HG03097 (cell line): Measurements from ENCODE around the gene GTF3C1.
A peak's percentile ranks its signal among the peaks of the same experiment; 100 is the strongest.
"Not testable (repeated sequence)": the region's sequence is repeated elsewhere in the genome, so short reads cannot be mapped to it uniquely, and the experiment has no call there.

Experiments used
- ATAC-seq: cut with Tn5 transposase; IDR thresholded peaks from one replicate; pipeline ENCODE4 v1.9.1; 2021; ENCODE audit not compliant: unreplicated experiment, low FRiP score

GTF3C1 gene

GRCh38 chr16:27449434-27450195 lies 100.1 kb downstream of the GTF3C1 start:
- peak; percentile 36 for ATAC-seq

- no peak for ATAC-seq
These were observed 100.9 kb downstream of the GTF3C1 start for GRCh38 chr16:27448532-27449433.

GRCh38 chr16:27447301-27447700 lies 102.4 kb downstream of the GTF3C1 start:
- no peak for ATAC-seq

GRCh38 chr16:27446721-27447120 lies 103.0 kb downstream of the GTF3C1 start:
- ATAC-seq: no peak

- no peak for ATAC-seq
These were observed 104.1 kb downstream of the GTF3C1 start for GRCh38 chr16:27445502-27446175.

GRCh38 chr16:27444470-27444869 lies 105.2 kb downstream of the GTF3C1 start:
- no peak for ATAC-seq

- ATAC-seq: no peak
These were observed 105.7 kb downstream of the GTF3C1 start for GRCh38 chr16:27444015-27444414.

- ATAC-seq: no peak
These were observed 107.7 kb downstream of the GTF3C1 start for GRCh38 chr16:27441998-27442397.

- ATAC-seq: no peak
These were observed 108.4 kb downstream of the GTF3C1 start for GRCh38 chr16:27441276-27441675.

GRCh38 chr16:27439271-27440018 lies 110.3 kb downstream of the GTF3C1 start:
- ATAC-seq: no peak

GRCh38 chr16:27437946-27438345 lies 111.8 kb downstream of the GTF3C1 start:
- ATAC-seq: no peak

GRCh38 chr16:27436921-27437650 lies 112.6 kb downstream of the GTF3C1 start:
- ATAC-seq: no peak

GRCh38 chr16:27436065-27436464 lies 113.6 kb downstream of the GTF3C1 start:
- no peak for ATAC-seq

GRCh38 chr16:27435146-27435545 lies 114.6 kb downstream of the GTF3C1 start:
- not testable (repeated sequence) for ATAC-seq

- ATAC-seq: no peak
These were observed 115.3 kb downstream of the GTF3C1 start for GRCh38 chr16:27434141-27435051.

- no peak for ATAC-seq
These were observed 116.1 kb downstream of the GTF3C1 start for GRCh38 chr16:27433636-27434035.

- not testable (repeated sequence) for ATAC-seq
These were observed 116.5 kb downstream of the GTF3C1 start for GRCh38 chr16:27433191-27433590.

- no peak for ATAC-seq
These were observed 117.2 kb downstream of the GTF3C1 start for GRCh38 chr16:27432558-27432957.
